ENCODE data around the gene HDHD5.
"Not testable (repeated sequence)": the region's sequence is repeated elsewhere in the genome, so short reads cannot be mapped to it uniquely, and the experiment has no call there.

Gene HDHD5

GRCh38 chr22:17152971-17153370, 6.1 kb downstream of the HDHD5 start:
- DNase-seq, result no peak

GRCh38 chr22:17152340-17152739, 6.7 kb downstream of the HDHD5 start:
- no peak for DNase-seq

- no peak for DNase-seq
Measured at GRCh38 chr22:17149076-17149815, 9.8 kb downstream of the HDHD5 start.

- not testable (repeated sequence) for DNase-seq
Measured at GRCh38 chr22:17147458-17147857, 11.6 kb downstream of the HDHD5 start.

DNA sequence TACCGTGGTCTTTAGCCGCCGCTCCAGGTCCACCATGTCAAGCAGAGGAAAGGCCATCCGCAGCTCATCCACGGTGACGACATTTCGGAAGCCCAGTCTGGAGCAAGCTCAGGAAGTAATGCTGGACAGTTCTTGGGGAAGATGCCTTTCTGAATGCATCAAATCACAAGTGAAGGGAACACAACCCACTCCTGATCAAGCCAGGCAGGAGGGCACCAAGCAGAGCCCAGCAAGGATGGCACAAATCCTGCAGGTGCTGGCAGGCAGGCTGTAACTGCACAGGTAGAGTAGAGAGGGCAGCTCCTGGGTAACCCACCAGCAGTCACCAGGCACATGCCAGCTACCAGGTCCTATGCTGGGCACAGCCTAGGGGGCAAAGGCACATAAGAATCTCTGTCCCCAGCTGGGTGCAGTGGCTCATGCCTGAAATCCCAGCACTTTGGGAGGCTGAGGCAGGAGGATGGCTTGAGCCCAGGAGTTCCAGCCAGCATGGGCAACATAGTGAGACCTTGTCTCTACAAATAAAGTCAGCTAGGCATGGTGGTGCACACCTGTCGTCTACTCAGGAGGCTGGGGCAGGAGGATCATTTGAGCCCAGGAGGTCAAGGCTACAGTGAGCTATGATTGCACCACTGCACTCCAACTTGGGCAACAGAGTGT, 13.9 kb downstream of the HDHD5 start:
- DNase-seq, result no peak

DNA sequence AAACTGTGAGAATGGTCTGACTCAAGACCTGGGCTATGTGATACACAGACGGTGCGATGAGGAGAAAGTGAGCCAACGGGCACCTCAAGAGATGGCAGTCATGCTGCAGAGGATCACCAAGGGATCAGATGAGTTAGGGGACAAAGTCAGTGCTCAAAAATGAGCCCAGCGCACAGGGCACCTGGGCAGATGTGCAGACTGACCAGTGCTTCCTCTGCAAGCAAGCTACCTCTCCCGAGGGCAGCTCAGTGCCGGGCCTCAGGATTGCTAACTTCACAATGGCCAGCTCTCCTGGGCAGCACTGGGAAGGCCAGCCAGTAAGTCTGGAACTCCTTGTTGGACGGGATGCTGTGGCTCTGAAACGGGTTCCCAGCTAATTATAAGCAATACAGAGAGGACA, 15.3 kb downstream of the HDHD5 start:
- no peak for DNase-seq

GRCh38 chr22:17143101-17143500, 16.0 kb downstream of the HDHD5 start:
- DNase-seq, result no peak

DNA sequence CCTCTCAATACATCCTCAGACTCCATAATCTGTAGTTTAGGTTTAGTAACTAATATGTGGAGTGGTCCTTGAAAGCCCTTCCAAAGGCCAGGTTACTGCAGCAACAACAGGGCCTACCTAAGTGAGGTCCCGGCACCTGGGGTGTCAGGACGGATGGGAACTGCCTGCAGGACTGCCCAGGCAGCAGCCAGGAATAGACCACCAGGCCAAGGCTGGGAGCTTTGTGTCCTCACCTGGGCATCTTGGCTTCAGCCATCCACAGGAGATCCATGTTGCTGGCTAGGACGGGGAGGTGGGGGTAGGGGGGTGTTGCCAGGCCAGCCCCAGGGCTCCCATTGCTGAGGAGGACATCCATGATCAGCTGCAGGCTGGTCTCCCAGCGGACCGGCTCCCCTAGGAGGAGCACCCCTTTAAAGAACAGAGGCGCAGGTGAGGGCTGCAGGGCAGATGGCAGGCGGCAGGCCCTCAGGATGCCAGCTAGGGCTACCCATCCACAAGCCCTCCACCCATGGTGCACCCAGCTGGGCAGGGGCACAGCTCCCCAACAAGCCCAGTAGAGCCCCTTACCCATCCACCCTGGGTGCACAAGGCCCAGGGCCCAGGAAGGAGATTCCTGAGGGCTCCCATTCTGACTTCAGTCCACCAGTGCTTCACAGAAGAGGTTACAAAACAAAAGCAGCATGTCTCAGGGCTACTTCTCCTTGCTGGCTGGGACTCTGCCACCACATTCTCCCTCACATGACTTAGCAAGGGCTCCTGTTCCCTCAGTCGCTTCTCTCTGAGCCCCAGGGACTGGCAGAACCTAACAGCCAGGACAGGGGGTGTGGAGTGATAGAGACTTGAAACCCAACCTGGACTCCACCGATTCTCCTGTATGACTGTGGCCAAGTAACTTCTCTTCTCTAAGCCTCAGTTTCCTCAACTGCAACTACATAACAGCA, 18.0 kb downstream of the HDHD5 start:
- DNase-seq, result no peak

GRCh38 chr22:17140022-17140421, 19.1 kb downstream of the HDHD5 start:
- DNase-seq, result no peak

GRCh38 chr22:17138513-17138912, 20.6 kb downstream of the HDHD5 start:
- no peak for DNase-seq

DNA sequence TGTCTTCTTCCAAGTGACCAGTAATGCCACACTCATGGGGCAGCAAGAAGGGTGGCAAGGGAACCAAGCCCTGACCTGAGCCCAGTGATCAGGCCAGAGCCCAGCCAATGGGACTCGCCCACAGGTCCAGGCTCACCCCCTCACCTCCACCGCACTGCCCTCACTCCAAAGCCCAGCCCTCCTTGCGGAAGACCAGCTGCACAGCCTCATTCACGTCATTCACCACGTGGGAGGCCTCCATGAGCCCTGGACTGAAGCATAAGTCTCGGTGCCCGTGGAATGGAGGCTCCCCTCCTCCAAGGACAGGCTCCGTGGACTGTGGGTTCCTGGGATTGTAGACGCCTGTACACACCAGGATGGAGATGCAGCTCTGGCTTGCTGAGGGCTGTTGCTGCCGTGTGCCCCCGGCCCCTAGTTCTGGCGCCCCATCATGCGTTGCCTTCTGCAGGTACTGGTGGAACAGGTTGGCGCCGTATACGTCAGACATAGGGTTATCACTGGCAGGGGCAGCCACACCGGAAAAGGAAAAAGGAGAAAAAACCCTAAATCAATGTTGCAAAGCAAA, 21.1 kb downstream of the HDHD5 start:
- no peak for DNase-seq

- DNase-seq, result no peak
Measured at GRCh38 chr22:17137170-17137569, 21.9 kb downstream of the HDHD5 start.

DNA sequence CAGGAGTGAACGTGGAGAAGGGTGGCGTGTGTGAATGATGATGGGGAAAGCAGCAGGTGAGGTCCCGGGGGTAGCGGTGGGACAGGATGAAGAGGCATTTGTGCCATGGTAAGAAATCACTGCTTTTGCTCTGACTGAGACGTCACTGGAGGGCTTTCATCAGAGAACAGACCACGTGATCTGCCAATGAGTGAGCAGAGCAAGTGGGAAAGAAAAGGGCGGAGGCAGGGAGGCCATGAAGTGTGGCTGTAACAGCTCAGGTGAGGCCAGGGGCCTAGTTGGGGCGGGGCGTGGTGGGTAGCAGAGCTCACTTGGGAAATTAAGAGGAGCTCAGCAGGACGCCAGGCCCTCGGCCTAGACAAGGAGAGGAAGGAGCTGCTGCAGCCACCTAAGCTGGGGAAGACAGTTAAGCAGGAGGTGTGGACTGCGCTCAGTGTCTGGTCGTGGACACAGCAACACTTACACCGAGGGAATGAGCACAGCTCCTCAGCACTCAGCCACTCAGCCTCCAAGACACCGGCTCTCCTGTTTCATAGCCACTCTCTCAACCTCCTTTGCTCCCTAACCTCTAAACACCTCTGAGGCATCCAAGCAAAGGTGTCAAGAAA, 23.8 kb downstream of the HDHD5 start:
- no peak for DNase-seq

DNA sequence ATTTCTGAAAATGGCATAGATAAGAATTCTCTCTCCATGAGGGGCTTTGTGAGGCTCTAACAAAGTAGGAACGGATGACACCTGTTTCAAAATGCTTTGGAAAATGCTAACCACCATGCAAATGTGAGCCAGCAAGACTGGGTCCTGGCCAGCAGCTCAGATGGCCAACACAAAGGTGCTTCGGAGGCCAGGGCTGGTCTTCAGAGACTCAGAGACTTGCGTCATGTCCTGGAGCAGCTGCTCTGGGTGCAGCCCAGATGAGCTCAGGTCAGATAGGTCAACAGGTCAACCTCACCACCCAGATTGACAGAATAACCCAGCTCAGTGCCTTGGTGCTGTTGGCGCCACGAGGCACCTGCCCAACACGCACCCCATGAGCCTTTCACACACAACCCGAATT, 25.9 kb downstream of the HDHD5 start:
- DNase-seq, result no peak

DNA sequence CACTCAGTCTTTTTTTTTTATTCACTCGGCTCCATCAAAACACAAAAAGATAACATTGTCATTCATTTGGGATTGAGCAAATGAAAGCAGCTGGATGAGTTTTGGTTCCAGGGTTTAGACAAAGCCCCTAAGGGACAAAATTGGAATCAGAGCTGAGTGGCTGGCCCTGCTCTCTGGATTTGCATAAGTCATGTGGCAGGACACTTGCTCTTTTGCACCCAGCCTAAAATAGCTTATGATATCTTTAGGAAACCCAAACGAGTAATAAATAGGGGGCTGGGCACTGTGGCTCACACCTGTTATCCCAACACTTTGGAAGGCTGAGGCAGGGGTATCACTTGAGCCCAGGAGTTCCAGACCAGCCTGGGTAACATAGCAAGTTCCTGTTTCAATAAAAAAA, 27.0 kb downstream of the HDHD5 start:
- no peak for DNase-seq

GRCh38 chr22:17131686-17132085, 27.4 kb downstream of the HDHD5 start:
- no peak for DNase-seq

DNA sequence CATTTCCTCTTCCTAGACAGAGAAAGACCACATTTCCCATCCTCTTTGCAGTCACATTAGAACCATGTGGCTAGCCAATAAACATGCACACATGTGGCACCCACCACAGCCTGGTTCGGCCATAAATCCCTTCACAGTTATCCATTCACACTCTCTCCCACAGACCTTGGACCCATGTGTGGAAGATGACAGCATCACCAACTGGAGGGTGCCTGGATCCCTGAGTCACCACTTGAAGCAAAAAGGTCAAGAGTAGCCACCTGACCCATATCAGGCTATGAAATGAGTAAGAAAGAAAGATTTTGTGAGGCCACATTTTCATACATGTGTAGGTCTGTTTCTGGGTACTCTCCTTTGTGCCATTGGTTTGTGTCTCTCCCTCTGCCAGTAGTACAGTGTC, 28.9 kb downstream of the HDHD5 start:
- no peak for DNase-seq

DNA sequence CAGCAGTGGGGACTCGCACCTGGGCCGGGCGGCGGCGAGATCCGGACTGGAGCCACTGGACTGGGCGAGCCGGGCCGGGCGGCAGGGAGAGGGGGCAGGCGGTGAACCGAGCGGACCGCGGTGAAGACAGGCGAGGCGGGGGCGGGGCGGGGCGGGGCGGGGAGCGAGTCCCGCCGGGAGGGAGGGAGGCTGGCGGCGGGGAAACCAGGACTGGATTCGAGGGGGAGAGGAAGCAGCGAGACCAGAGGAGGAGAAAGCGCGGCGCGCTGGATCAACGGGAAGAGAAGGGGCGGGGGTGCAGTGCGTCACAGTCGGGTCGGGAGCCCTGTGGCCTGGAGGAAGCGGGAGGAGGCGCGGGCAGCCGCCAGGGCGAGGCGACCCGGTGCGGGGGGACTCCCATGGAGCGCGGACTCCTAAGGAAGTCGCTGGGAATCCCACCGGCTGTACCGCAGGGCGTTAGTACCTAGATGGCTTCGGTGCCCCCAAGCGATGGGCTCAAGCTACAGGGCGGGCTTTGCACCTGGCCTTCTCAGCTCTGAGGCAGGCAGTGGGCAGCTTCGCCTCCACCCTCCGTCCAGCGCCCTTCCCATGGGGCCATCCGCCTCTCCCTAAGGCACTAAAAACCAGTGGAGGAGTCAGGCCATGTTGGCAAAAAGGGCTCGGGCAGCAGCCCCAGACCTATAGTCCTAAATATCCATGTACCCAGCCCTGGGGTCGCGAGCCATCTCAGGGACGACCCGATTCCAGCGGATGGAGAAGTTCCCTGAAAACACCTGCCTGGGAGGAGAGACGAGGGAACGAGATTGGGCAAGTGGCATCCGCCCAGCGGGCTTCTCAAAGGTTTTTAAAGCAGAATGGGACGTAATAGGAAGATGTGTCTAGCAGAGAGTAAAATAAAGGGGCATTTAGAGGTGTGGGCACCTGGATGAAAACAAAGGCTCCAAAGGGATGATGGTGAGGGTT, 37.6 kb downstream of the HDHD5 start, which contains the start of gene TMEM121B:
Gene TMEM121B, minus strand, starts transcription at position 128 of the 963 bp plus-strand sequence. CDS start 233 bp downstream, outside the sequence.
- DNase-seq, result peak; percentile 72

- DNase-seq, result no peak
Measured at GRCh38 chr22:17120711-17121232, 38.3 kb downstream of the HDHD5 start.

- DNase-seq, result no peak
Measured at GRCh38 chr22:17120281-17120680, 38.8 kb downstream of the HDHD5 start.

Data from midbrain (tissue), 1 donor.